Fibroblast of lung (primary cell): ENCODE measurements around the gene ARHGAP10. TPM values are rescaled to one million over a fixed set of nuclear protein-coding genes. Genes with fewer than 3 reads are reported as not detected.

Experiments used
- DNase-seq, 2 donors: peaks; one replicate each; pipeline versions ENCODE4 v3.0.0 to v3.0.0-alpha.2; 2010; ENCODE audit warnings: low read depth in 2 of 2
- H2AFZ ChIP-seq: 2 replicates; pipeline ENCODE4 v1.5.1; 2012; ENCODE audit warnings: low read length, control low read depth, inconsistent platforms
- H3K27ac ChIP-seq: 2 replicates; pipeline ENCODE4 v1.5.1; 2011; ENCODE audit warnings: low read length, control low read depth; ENCODE audit not compliant: insufficient read depth
- H3K27me3 ChIP-seq: 2 replicates; pipeline ENCODE4 v1.5.1; 2011; ENCODE audit warnings: mild to moderate bottlenecking, low read length; ENCODE audit not compliant: control insufficient read depth, insufficient read depth
- H3K36me3 ChIP-seq: 2 replicates; pipeline ENCODE4 v1.5.1; 2011; ENCODE audit warnings: low read length; ENCODE audit not compliant: control insufficient read depth, insufficient read depth
- H3K4me1 ChIP-seq: 2 replicates; pipeline ENCODE4 v1.5.1; 2011; ENCODE audit warnings: low read length; ENCODE audit not compliant: control insufficient read depth, insufficient read depth; ENCODE audit errors: extremely low read depth
- H3K4me2 ChIP-seq: 2 replicates; pipeline ENCODE4 v1.5.1; 2011; ENCODE audit warnings: low read length, control low read depth; ENCODE audit not compliant: insufficient read depth; ENCODE audit errors: extremely low read depth
- H3K4me3 ChIP-seq, 4 experiments: fragments of 200-600 bp in 1 of 4; sonication (generic) in 1 of 4; replicated peaks in 1 of 4; 2 replicates each; pipeline ENCODE4 v1.5.1; 2011 to 2016; ENCODE audit warnings: low read length in 4 of 4, low read depth in 3 of 4, mild to moderate bottlenecking in 3 of 4, control low read depth in 2 of 4, inconsistent platforms in 1 of 4, mixed read lengths in 1 of 4; ENCODE audit not compliant: insufficient read depth in 1 of 4; ENCODE audit errors: control extremely low read depth in 1 of 4
- H3K79me2 ChIP-seq: 2 replicates; pipeline ENCODE4 v1.5.1; 2012; ENCODE audit warnings: mild to moderate bottlenecking, low read length, inconsistent platforms; ENCODE audit not compliant: control insufficient read depth, insufficient read depth
- H3K9ac ChIP-seq: 2 replicates; pipeline ENCODE4 v1.5.1; 2011; ENCODE audit warnings: mild to moderate bottlenecking, low read length, control low read depth; ENCODE audit not compliant: insufficient read depth
- H3K9me3 ChIP-seq: 2 replicates; pipeline ENCODE4 v1.5.1; 2012; ENCODE audit warnings: low read depth, low read length; ENCODE audit not compliant: control insufficient read depth, insufficient read depth
- H4K20me1 ChIP-seq: 2 replicates; pipeline ENCODE4 v1.5.1; 2011; ENCODE audit warnings: low read length; ENCODE audit not compliant: control insufficient read depth, insufficient read depth; ENCODE audit errors: extremely low read depth
- EZH2 ChIP-seq: IDR thresholded peaks from 2 replicates; pipeline ENCODE4 v1.5.1; 2012; ENCODE audit warnings: low read length, control low read depth, mild to moderate bottlenecking; ENCODE audit errors: missing control alignments
- polyA plus RNA-seq, 2 donors: library from polyadenylated mRNA; depleted of rRNA in 1 of 2; stranded (reverse) in 1 of 2; unstranded in 1 of 2; fragments of >200 nt; gene quantifications; 2 replicates each; pipeline ENCODE4 v1.2.1, GENCODE V29; 2011 to 2012; ENCODE audit warnings: missing spikeins in 1 of 2
- total RNA-seq: library from RNA; depleted of rRNA; stranded (reverse); fragments of >200 nt; gene quantifications from 2 replicates; pipeline ENCODE4 v1.2.1, GENCODE V29; 2014
- TF ChIP-seq, protein P1 (sequence below), 2 donors: IDR thresholded peaks in 1 of 2; conservative IDR thresholded peaks in 1 of 2; 1 replicate in 1 of 2; 2 replicates in 1 of 2; pipeline ENCODE4 v1.5.1; 2011 to 2012; ENCODE audit warnings: low read length in 2 of 2, control low read depth in 1 of 2, inconsistent platforms in 1 of 2, low read depth in 1 of 2, mild to moderate bottlenecking in 1 of 2

ARHGAP10 gene
- total and polyA plus RNA-seq, 2 donors (not counting 1 experiment from before 2014, with no cell fraction given) = 21.6 to 35.8 TPM

DNA sequence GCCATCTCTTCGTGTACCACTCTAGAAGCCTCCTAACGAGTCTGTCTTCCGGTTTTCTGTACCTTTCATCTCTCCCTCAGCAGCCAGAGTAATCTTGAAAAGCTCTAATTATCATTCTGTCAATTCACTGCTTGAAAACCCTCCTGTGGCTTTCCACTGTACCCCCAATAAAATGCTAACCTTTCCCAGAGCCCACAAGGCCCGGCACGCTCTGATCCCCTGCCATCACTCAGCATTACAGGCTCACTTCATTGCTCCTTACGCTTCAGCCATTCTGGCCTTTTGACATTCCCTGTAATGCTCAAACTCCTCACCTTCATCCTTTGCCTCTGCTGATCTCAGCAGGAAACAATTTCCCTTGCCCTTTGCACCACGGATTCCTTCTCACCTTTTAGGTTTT lies 112.9 kb downstream of the ARHGAP10 start:
- no peak for DNase-seq
- H3K27me3 ChIP-seq = no peaks in the 10 kb centered on the region
- H3K36me3 ChIP-seq = no peaks in the 10 kb centered on the region
- no peak overlapping the region for H3K27ac ChIP-seq
- H3K9me3 ChIP-seq = no peaks in the 10 kb centered on the region
- H3K79me2 ChIP-seq = peaks cover 4% of the 10 kb centered on the region
- H3K9ac ChIP-seq = no peak overlapping the region
- no peaks in the 10 kb centered on the region for H4K20me1 ChIP-seq
- no peak overlapping the region for H3K4me2 ChIP-seq
- H2AFZ ChIP-seq = no peak overlapping the region
- no peak for TF ChIP-seq EZH2
- TF ChIP-seq, protein P1, sequence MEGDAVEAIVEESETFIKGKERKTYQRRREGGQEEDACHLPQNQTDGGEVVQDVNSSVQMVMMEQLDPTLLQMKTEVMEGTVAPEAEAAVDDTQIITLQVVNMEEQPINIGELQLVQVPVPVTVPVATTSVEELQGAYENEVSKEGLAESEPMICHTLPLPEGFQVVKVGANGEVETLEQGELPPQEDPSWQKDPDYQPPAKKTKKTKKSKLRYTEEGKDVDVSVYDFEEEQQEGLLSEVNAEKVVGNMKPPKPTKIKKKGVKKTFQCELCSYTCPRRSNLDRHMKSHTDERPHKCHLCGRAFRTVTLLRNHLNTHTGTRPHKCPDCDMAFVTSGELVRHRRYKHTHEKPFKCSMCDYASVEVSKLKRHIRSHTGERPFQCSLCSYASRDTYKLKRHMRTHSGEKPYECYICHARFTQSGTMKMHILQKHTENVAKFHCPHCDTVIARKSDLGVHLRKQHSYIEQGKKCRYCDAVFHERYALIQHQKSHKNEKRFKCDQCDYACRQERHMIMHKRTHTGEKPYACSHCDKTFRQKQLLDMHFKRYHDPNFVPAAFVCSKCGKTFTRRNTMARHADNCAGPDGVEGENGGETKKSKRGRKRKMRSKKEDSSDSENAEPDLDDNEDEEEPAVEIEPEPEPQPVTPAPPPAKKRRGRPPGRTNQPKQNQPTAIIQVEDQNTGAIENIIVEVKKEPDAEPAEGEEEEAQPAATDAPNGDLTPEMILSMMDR (conservative IDR thresholded peaks at IDR 0.05 in 1 of 2, IDR thresholded peaks at IDR 0.05 in 1 of 2; ENCODE audit: low read depth in 1 of 2, low read length in 2 of 2) = no peak
- peaks cover 7% of the 10 kb centered on the region for H3K4me1 ChIP-seq
- H3K4me3 ChIP-seq = no peak overlapping the region

DNA sequence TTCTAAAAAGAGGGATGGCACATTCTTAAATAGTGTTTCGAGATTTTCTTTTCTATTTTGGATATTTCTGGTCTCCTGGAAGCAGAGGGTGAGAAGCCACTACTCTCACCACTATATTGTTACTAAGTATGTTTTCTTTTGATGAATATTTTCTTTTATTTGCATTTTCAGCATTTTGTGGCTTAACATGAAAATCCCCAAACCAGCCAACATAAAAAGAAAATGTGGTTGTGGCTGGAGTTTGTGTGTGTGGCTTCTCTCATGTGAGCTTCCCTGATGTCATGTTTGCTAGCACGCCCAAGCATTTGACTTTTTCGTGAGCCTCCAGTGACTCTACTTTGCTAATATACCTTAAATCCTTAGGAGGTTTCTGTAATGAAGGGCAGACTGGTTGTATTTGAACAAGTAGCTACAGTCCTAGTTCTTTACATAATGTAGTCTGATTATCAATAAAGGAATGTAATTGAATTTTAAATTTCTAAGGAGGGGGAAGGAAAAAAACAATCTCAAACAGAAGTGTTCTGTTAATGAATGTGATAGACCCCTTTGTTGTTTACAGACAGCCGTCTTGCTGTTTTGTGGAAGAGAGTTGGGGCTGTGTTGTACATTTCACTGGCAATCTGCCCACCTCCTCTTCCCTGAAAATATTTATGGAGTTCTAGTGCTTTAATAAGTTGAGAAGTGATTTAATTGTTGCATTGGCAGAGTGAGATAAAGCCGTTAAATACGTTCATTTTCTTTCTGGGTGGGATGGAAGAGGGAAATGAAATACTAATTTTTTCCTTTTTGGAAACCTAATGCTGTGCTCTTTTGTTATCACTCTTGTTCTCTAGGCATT lies 114.6 kb downstream of the ARHGAP10 start:
- no peaks in the 10 kb centered on the region for H4K20me1 ChIP-seq
- peaks cover 7% of the 10 kb centered on the region for H3K4me1 ChIP-seq
- no peak overlapping the region for H3K4me2 ChIP-seq
- H3K36me3 ChIP-seq = no peaks in the 10 kb centered on the region
- peak in 1 of 2 donors; percentile 15 for DNase-seq
- H3K79me2 ChIP-seq = peaks cover 4% of the 10 kb centered on the region
- H2AFZ ChIP-seq = no peak overlapping the region
- H3K27me3 ChIP-seq = no peaks in the 10 kb centered on the region
- H3K9ac ChIP-seq = no peak overlapping the region
- no peak overlapping the region for H3K27ac ChIP-seq
- H3K9me3 ChIP-seq = no peaks in the 10 kb centered on the region
- TF ChIP-seq EZH2 = no peak
- TF ChIP-seq, protein P1 (conservative IDR thresholded peaks at IDR 0.05 in 1 of 2, IDR thresholded peaks at IDR 0.05 in 1 of 2; ENCODE audit: low read depth in 1 of 2, low read length in 2 of 2) = no peak
- no peak overlapping the region for H3K4me3 ChIP-seq

DNA sequence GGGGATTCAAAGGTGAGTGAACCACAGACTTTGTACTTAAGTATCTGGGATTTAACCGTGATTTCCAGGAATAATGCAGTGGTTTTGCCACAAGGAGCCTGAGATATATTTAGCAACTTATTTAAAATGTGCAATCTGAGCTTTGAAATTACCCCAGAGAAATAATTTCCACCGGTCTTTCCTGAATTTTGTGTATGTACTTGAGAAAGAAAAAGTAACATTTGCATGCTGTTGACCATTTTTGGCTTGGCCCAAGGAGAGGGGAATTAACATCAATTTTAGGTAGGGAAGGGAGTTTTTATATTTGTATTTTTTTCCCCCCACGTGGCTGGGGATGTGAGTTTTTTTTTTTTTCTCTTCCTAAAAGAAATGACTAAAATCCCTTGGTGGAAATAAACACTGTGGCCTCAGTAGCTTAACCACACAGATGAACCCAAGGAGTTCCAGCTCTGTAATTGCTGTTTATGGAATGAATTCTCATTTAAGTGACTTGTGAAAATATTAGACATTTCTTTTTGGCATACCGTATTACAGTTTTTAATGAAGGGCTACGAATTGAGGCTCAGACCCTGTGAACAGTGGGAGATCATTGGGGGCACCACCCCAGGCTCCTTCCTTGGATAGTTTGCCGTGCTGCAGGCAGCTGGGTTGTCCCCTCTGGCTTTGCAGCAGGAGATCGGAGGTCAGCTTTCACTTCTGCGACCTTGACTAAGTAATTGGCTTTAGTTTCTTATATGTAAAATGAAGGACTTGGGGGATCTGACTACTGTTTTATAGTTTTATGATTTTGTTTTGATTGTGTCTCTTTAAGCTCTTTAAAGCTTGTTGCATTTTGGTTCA lies 116.1 kb downstream of the ARHGAP10 start:
- Histone ChIP-seq H3K4me3 (no peak overlapping the region), H3K4me1 (peaks cover 7% of the 10 kb centered on the region), H3K4me2 (peak overlapping the region; percentile 11), H3K9ac (no peak overlapping the region), H3K9me3 (no peaks in the 10 kb centered on the region), H3K27me3 (no peaks in the 10 kb centered on the region), H2AFZ (no peak overlapping the region), H3K79me2 (peaks cover 6% of the 10 kb centered on the region), H4K20me1 (no peaks in the 10 kb centered on the region), H3K27ac (no peak overlapping the region), H3K36me3 (no peaks in the 10 kb centered on the region)
- no peak for TF ChIP-seq EZH2
- TF ChIP-seq, protein P1 (conservative IDR thresholded peaks at IDR 0.05 in 1 of 2, IDR thresholded peaks at IDR 0.05 in 1 of 2; ENCODE audit: low read depth in 1 of 2, low read length in 2 of 2) = no peak
- DNase-seq = peak in 1 of 2 donors; percentile 33
